NCI-H69 (cell line): ENCODE results near the gene SMTNL2.
"Not testable (repeated sequence)": the region's sequence is repeated elsewhere in the genome, so short reads cannot be mapped to it uniquely, and the experiment has no call there.

Source experiments
- DNase-seq: peaks from one replicate; lab custom pipeline; 2025; lab: John Stamatoyannopoulos, UW

Gene SMTNL2

DNA sequence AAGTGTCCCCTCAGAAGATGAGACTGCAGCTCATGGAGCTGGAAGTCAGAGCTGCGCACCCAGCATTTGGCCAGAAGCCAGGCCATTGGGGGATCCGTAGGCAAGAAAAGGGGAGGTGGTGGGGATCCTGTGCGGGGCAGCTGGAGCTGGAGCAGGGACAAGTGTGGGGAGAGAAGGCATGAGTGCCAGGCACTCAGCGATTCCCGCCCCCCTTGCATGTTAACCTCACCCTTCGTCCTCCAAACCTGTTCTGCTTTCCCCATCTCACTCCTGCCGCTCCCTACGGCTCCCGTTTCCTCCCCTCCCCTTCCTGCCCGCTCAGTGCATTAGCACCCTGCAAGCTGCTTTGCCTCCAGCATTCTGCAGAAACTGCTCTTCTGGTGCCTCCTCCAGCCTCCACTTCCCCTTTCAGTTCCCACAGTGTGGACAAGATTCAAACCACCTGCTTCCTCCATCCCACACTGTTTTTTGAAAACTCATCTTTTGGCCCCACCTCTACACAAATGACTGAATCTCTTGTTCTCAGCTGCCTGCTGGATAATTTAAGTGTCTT, 51.6 kb downstream of the SMTNL2 start:
- DNase-seq, result peak; percentile 19

DNA sequence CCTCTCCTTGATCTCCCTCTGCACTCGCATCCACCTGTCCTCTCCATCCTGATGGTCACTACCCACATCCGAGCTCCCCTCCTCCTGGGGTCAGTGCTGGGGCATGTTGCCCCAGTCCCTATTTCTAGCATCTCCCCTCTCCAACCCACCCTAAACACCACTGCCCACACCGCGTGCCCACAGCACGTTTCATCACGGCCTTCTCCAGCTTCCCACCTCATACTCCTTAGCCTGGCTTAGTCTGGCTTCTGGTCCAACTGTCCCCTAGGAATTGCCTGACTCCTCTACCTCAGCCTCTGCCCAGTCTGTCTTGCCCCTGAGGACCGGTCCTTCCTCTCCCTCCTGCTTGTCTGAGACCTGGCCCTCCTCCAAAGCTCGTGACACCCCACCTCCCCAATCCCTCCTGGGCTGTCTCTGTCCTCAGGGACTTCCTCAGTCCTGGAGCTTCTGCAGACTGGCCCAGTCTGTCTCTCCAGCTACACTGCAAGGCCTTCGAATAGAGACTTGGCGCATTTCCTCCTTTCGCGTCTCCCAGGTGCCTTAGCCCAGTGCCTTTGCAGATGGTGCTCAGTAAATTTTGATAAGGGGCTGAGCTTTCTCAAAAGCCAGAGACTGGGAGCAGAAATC, 52.3 kb downstream of the SMTNL2 start:
- DNase-seq, result no peak

GRCh38 chr17:4638766-4639165, 54.4 kb downstream of the SMTNL2 start:
- DNase-seq, result not testable (repeated sequence)

DNA sequence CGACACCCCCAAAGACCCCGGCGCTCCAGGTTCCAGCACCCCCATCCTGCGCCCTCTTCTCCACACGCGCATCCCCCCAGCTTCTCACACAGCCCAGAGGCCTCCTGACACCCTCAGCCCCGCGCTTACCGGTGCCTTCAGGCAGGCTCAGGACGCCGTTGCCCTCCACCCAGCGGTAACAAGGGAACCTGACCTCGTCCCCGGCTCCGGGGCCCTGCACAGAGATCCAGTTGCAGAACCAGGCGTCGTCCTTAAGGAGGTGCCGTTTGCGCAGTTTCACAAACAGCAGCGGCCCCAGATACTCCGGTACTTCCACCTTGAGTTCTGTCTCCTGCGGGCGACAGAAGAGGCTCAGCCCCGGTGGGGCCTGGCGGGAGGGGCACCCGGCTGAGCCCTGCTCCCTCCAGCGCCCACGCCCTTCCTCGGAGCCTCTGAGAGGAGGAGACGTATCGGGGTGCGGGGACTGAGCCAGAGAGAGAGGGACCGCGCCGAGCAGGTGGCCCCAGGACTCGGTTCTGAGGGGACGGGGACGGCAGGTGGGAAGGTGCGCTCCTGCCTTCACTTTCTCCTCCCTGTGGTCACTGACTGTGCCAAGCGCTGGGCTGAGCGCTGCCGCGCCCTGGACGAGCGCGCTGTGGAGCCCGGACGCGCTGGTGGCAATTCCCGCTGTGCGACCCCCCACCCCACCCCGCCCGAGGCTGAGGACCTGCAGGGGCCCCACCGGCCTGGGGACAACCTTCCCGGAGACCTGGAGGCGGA, 55.2 kb downstream of the SMTNL2 start:
- peak; percentile 34 for DNase-seq

DNA sequence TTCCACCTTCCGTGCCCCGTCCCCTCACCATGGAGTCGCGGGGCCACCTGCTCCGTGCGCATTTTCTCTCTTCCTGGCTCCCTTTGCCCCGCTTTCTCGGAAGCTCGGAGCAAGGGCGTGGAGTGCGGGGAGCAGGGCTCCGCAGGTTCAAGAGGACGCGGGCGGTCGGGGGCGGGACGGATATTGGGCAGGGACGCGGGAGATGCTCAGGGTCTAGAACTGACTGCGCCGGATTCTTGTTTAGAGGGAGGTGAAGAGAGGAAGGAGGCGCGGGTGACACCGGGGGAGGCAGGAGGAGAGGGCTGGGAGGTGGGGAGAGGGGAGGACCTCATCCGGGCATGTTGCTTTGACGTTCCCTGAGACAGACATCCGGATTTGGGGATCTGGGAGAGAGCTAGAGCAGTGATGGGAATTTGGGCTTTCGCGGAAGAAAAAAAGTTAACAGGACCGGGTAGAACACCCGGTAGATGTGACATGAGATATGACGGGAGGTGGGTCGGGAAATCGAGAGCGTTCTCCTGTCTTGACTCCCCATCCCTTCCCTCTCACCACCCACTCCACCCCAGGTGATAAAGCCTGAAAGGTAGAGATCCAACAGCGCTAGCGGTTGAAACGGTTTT, 56.4 kb downstream of the SMTNL2 start:
- DNase-seq, result not testable (repeated sequence)

- DNase-seq, result no peak
These were observed 57.2 kb downstream of the SMTNL2 start, which contains the start of gene ALOX15 for GRCh38 chr17:4641297-4642195. TSS of gene ALOX15 (minus strand) at chr17:4641678. CDS start at chr17:4641651, 27 bp downstream.

- no peak for DNase-seq
These were observed 58.0 kb downstream of the SMTNL2 start for GRCh38 chr17:4642286-4642685.

DNA sequence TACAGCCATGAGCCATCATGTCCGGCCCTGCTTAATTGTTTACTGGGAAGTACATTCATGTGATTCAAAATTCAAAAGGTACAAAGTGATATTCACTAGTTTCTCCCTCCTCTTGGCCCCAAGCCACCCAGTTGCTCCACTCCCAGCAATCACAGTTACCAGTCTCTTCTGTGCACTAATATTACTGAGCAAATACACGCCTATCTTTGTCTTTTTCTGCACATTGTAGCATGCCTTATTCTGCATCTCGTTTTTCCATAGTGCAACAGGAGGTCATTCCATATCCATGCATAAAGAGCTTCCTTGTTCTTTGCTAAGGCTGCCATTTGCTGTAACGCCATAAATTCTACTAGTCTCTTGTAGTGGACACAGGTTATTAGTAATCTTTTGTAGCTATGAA, 59.3 kb downstream of the SMTNL2 start:
- DNase-seq, result peak; percentile 6

DNA sequence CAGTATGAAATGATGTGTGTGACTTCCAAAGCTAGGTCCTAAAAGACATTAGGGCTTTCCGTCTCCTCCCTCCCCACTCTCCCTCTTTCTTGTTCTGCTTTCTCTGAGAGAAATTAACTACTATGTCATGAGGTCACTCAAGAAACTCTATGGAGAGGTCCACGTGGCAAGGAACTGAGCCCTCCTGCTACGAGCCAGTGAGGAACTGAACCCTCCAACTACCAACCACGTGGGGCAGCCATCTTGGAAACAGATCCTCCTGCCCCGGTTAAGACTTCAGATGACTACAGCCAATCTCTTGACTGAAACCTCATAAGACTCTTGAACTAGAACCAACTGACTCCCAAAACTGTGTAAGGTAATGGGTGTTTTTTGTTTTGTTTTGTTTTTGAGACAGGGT, 61.3 kb downstream of the SMTNL2 start:
- no peak for DNase-seq

GRCh38 chr17:4648741-4649140, 64.4 kb downstream of the SMTNL2 start:
- DNase-seq, result peak; percentile 79

- peak; percentile 43 for DNase-seq
These were observed 68.7 kb downstream of the SMTNL2 start for GRCh38 chr17:4652997-4653396.

GRCh38 chr17:4655933-4656332, 71.6 kb downstream of the SMTNL2 start:
- not testable (repeated sequence) for DNase-seq

DNA sequence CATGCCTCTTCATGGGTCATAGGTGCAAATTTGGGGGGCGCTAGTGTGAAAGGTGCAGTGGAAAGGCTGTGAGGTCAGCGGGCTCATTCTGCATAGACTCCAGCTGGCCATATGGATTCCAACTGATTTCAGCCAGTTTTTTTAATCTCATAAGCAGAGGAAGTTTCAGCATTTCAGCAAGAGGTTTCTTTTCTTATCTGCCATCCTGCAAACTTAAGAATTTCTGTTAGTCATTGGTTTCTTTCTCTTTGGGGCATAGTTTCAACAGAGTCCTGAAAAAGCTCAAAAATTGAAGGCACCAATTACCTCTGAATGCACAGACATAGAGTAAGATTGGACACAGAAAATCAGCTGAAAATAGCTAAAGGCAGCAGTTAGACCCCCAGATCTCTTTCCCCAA, 73.3 kb downstream of the SMTNL2 start:
- no peak for DNase-seq
